ENCODE measurements around the gene ASCC3. TPM values are rescaled to one million over a fixed set of nuclear protein-coding genes. Genes with fewer than 3 reads are reported as not detected.

The ASCC3 gene
- polyA plus RNA-seq, 2 of the 4 experiments (the other 2 are of a cell fraction) = 17.4 to 35.3 TPM

DNA sequence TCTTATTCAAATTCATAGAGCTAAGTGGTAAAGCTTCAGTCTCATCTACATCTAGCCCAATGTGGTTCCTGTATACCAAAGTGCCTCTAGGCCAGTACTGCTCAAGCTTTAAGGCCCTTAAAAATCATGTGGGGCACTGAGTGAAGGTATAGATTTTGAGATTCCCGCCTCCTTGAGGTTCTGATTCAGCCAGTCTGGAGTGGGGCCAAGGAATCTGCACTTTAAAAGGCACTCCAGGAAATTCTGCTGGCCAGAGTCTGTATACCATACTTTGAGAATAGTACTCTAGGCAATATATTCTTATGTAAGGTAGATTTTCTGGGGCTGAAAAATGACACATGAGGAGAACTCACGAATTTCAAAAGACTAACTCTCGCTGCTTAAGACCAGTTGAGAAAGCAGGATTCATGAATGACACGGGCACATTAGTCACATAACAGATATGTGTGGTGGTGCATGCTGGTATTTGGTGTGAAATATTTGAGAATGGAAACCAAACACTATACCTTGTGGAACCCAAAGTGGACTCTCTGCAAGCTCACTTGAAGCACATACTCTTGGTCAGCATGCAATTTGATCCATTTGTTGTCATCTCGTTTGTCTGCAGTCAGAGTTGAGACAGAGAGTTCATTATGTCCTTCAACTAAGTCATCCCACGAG is 368.8 kb downstream of the ASCC3 start:
- Histone ChIP-seq H3K4me1 (no peaks in the 10 kb centered on the region), H3K4me2 (no peak overlapping the region), H3K4me3 (no peak overlapping the region), H3K9me3 (no peaks in the 10 kb centered on the region), H3K27ac (no peak overlapping the region)
- ChIA-PET CTCF (interaction anchor here (0.6 to 1.3 kb wide), 2 partner anchors 391 to 496 kb away, joined by 3 to 4 read pairs; no protein-coding TSS in a partner anchor), POLR2A (no interaction called here)
- FAIRE-seq = no peak
- 84% methylated on average over 6 of the region's 6 CpGs for WGBS (ENCODE audit: missing lambda C conversion rate)
- no peak for ATAC-seq
- TF ChIP-seq JUNB (IDR thresholded peaks at IDR 0.05) (no peak), POLR2AphosphoS2 (conservative IDR thresholded peaks at IDR 0.05; ENCODE audit: low read length) (no peak), ZSCAN20 (CRISPR knock-in tag; IDR thresholded peaks at IDR 0.05) (no peak), KDM5A (IDR thresholded peaks at IDR 0.05) (no peak), NR3C1 (IDR thresholded peaks at IDR 0.05) (no peak), HOXB13 (CRISPR knock-in tag; IDR thresholded peaks at IDR 0.05; ENCODE audit: low read depth) (no peak), ZC3H11A (IDR thresholded peaks at IDR 0.05) (no peak), KDM1A (IDR thresholded peaks at IDR 0.05; ENCODE audit: low read depth) (no peak), PHF8 (IDR thresholded peaks at IDR 0.05; ENCODE audit: borderline replicate concordance, low read depth) (no peak), EHMT2 (IDR thresholded peaks at IDR 0.05; ENCODE audit: low read depth) (no peak), SREBF2 (IDR thresholded peaks at IDR 0.05) (no peak), HES2 (IDR thresholded peaks at IDR 0.05) (no peak)
- TF ChIP-seq, protein P1, sequence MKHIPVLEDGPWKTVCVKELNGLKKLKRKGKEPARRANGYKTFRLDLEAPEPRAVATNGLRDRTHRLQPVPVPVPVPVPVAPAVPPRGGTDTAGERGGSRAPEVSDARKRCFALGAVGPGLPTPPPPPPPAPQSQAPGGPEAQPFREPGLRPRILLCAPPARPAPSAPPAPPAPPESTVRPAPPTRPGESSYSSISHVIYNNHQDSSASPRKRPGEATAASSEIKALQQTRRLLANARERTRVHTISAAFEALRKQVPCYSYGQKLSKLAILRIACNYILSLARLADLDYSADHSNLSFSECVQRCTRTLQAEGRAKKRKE (CRISPR knock-in tag; IDR thresholded peaks at IDR 0.05; ENCODE audit: low read depth) = no peak
- DNase-seq (ENCODE audit: low read depth in 1 of 2, low spot score in 1 of 2) = no peak

- no peak for FAIRE-seq
- ATAC-seq = no peak
- peaks cover 14% of the 10 kb centered on the region; the same call in 2 of the 3 replicates for H3K4me1 ChIP-seq
- TF ChIP-seq JUNB (IDR thresholded peaks at IDR 0.05) (no peak), HOXA7 (CRISPR knock-in tag; IDR thresholded peaks at IDR 0.05) (no peak), NR3C1 (IDR thresholded peaks at IDR 0.05) (no peak), BCL3 (IDR thresholded peaks at IDR 0.05) (no peak), ZC3H11A (IDR thresholded peaks at IDR 0.05) (no peak), FOSB (CRISPR knock-in tag; IDR thresholded peaks at IDR 0.05) (no peak)
- TF ChIP-seq, protein P2, sequence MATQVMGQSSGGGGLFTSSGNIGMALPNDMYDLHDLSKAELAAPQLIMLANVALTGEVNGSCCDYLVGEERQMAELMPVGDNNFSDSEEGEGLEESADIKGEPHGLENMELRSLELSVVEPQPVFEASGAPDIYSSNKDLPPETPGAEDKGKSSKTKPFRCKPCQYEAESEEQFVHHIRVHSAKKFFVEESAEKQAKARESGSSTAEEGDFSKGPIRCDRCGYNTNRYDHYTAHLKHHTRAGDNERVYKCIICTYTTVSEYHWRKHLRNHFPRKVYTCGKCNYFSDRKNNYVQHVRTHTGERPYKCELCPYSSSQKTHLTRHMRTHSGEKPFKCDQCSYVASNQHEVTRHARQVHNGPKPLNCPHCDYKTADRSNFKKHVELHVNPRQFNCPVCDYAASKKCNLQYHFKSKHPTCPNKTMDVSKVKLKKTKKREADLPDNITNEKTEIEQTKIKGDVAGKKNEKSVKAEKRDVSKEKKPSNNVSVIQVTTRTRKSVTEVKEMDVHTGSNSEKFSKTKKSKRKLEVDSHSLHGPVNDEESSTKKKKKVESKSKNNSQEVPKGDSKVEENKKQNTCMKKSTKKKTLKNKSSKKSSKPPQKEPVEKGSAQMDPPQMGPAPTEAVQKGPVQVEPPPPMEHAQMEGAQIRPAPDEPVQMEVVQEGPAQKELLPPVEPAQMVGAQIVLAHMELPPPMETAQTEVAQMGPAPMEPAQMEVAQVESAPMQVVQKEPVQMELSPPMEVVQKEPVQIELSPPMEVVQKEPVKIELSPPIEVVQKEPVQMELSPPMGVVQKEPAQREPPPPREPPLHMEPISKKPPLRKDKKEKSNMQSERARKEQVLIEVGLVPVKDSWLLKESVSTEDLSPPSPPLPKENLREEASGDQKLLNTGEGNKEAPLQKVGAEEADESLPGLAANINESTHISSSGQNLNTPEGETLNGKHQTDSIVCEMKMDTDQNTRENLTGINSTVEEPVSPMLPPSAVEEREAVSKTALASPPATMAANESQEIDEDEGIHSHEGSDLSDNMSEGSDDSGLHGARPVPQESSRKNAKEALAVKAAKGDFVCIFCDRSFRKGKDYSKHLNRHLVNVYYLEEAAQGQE (IDR thresholded peaks at IDR 0.05) = no peak
- no peak overlapping the region for H3K4me3 ChIP-seq
- no peak overlapping the region for H3K4me2 ChIP-seq
- no peak overlapping the region for H3K27ac ChIP-seq
- ChIA-PET POLR2A (no interaction called here), CTCF (no interaction called here)
- no peaks in the 10 kb centered on the region for H3K9me3 ChIP-seq
- no peak for DNase-seq (ENCODE audit: low read depth in 1 of 2, low spot score in 1 of 2)
- 76% methylated on average over 3 of the region's 3 CpGs for WGBS (ENCODE audit: missing lambda C conversion rate)
Observed at GRCh38 chr6:100509101-100509500, 372.0 kb downstream of the ASCC3 start.

DNA sequence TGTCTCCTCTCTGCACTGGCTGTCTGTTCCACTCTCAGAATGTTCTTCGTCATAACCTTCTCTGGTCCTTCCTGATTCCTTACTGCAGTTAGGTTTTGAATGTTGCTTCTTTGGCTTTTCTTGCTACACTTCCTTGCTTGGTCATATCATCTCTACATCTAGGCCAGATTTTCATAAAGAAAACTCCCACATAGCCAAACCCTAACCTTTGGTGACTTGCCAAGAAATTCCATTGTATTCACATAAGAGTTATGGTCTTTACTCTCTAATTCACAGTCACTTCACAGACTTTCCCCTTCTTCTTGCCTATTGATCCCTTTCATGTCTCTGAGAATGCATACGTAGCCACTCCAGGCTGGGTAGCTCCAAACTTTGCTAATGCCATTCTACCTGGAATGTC is 374.5 kb downstream of the ASCC3 start:
- WGBS (ENCODE audit: missing lambda C conversion rate) = 98% methylated on average over 2 of the region's 2 CpGs
- no peaks in the 10 kb centered on the region for H3K9me3 ChIP-seq
- no peak for ATAC-seq
- peaks cover 23% of the 10 kb centered on the region; the same call in 2 of the 3 replicates for H3K4me1 ChIP-seq
- FAIRE-seq = no peak
- no peak overlapping the region for H3K4me3 ChIP-seq
- ChIA-PET POLR2A (no interaction called here), CTCF (no interaction called here)
- H3K4me2 ChIP-seq = no peak overlapping the region
- no peak for DNase-seq (ENCODE audit: low read depth in 1 of 2, low spot score in 1 of 2)
- no peak for TF ChIP-seq NPAS2 (CRISPR knock-in tag; IDR thresholded peaks at IDR 0.05; ENCODE audit: borderline replicate concordance)
- no peak for TF ChIP-seq USF2 (IDR thresholded peaks at IDR 0.05)
- TF ChIP-seq MAX (IDR thresholded peaks at IDR 0.05) = no peak
- no peak for TF ChIP-seq CBX2 (IDR thresholded peaks at IDR 0.05; ENCODE audit: borderline replicate concordance, low read depth)
- no peak for TF ChIP-seq KDM1A (IDR thresholded peaks at IDR 0.05; ENCODE audit: low read depth)
- no peak for TF ChIP-seq HEYL (CRISPR knock-in tag; IDR thresholded peaks at IDR 0.05)
- TF ChIP-seq SREBF2 (IDR thresholded peaks at IDR 0.05) = no peak
- TF ChIP-seq ZSCAN20 (CRISPR knock-in tag; IDR thresholded peaks at IDR 0.05) = no peak
- TF ChIP-seq NR3C1 (IDR thresholded peaks at IDR 0.05) = no peak
- TF ChIP-seq EP300 (IDR thresholded peaks at IDR 0.05) = no peak
- TF ChIP-seq TP53 (CRISPR knock-in tag; IDR thresholded peaks at IDR 0.05) = no peak
- no peak for TF ChIP-seq RCOR1 (IDR thresholded peaks at IDR 0.05; ENCODE audit: low read depth, low read length)
- TF ChIP-seq JUNB (IDR thresholded peaks at IDR 0.05) = no peak
- H3K27ac ChIP-seq = no peak overlapping the region
